Activated T-helper 17 cell treated with anti-CD3 and anti-CD28 coated beads, Interleukin-2, amount 50 U/mL, for 72 hours (primary cell): Measurements from ENCODE around the gene GLMP. TPM values are rescaled to one million over a fixed set of nuclear protein-coding genes. Genes with fewer than 3 reads are reported as not detected.

Experiments
- ATAC-seq: fragments of 150-1000 bp; cut with Tn5 transposase; replicated peaks from 2 replicates; pipeline ENCODE4 v1.10.0; 2021; ENCODE audit warnings: mild to moderate bottlenecking, moderate library complexity
- H3K27ac Mint-ChIP-seq: one replicate; pipeline ENCODE4 v1.8.0; 2022; ENCODE audit warnings: mixed read lengths
- H3K27me3 Mint-ChIP-seq: one replicate; pipeline ENCODE4 v1.8.0; 2022; ENCODE audit warnings: mixed read lengths
- H3K36me3 Mint-ChIP-seq: one replicate; pipeline ENCODE4 v1.8.0; 2022; ENCODE audit warnings: low read depth, mild to moderate bottlenecking, mixed read lengths
- H3K4me1 Mint-ChIP-seq: one replicate; pipeline ENCODE4 v1.8.0; 2022; ENCODE audit warnings: mixed read lengths
- H3K4me3 Mint-ChIP-seq: one replicate; pipeline ENCODE4 v1.8.0; 2022; ENCODE audit warnings: mild to moderate bottlenecking, mixed read lengths
- H3K9me3 Mint-ChIP-seq: one replicate; pipeline ENCODE4 v1.8.0; 2022; ENCODE audit warnings: mixed read lengths
- total RNA-seq, 2 donors: library from RNA; stranded (reverse); gene quantifications; one replicate each; pipeline ENCODE4 v1.2.3, GENCODE V29; 2022

GLMP gene
- total RNA-seq, 2 donors from 2014 or later = 18.3 to 19.1 TPM

DNA sequence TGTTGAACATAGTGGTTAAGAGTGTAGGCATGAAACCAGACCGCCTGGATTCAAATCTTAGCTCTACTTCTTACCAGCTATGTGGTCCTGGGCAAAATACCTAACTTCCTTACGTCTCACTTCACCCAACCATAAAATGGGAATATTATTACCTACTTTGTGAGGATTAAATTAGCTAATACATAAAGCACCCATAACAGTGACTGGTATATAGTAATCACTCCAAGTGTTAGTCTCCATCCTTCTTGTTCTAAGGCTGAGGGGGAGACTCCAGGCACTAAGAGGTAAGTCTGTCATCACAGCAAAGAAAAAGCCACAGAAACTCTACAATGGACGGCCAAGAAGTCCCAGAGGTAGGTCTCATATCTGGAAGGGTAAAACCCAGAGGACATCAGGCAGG, 15.6 kb downstream of the GLMP start:
- peak overlapping the region; percentile 100 for H3K4me3 Mint-ChIP-seq
- H3K27ac Mint-ChIP-seq = peak overlapping the region; percentile 11
- ATAC-seq = no peak
- no peaks in the 10 kb centered on the region for H3K9me3 Mint-ChIP-seq
- peaks cover 81% of the 10 kb centered on the region for H3K36me3 Mint-ChIP-seq
- H3K4me1 Mint-ChIP-seq = peaks cover 23% of the 10 kb centered on the region
- H3K27me3 Mint-ChIP-seq = no peaks in the 10 kb centered on the region

DNA sequence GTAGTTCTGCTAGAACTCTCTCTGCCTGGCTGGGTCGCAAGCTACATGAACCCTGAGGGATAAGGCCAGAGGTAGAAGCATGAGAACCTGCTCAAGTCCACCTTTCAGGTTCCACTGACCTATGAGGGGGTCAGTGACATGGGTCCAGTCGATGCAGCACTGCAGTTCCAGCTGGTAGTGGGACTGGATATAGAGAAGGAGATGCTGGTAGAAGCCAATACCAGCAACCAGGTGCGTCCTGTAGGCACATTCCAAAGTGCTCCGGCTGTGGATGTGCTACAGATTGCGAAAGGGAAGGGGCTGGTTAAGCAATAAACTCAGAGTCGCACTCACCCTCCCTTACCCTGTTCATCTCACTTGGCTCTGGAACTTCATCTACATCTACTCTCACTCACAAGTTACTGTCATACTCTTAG, 18.5 kb downstream of the GLMP start:
- Mint-ChIP-seq H3K27me3 (no peaks in the 10 kb centered on the region), H3K36me3 (peaks cover 99% of the 10 kb centered on the region), H3K9me3 (no peaks in the 10 kb centered on the region), H3K27ac (no peak overlapping the region), H3K4me1 (peaks cover 14% of the 10 kb centered on the region), H3K4me3 (no peak overlapping the region)
- no peak for ATAC-seq

DNA sequence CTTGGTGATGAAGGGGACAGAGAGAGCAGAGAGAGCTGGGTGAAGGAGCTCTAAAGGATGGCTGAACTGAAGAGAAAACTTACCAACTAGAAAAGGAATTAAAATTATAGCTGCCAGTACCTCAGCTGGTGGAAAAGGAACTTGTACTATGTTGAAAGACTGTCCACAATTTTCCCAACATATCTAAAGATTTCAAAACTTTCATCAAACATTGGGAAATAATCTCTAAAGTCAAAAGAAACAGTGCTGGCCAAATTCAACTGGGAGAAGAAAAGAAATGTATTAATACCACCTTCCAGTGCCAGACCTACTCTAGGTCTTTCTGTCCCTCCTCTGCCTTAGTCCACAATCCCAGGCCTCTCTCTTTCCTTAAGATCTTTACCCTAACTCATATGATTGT, 18.9 kb downstream of the GLMP start:
- H3K36me3 Mint-ChIP-seq = peaks cover 99% of the 10 kb centered on the region
- H3K9me3 Mint-ChIP-seq = no peaks in the 10 kb centered on the region
- no peak for ATAC-seq
- H3K4me1 Mint-ChIP-seq = peaks cover 14% of the 10 kb centered on the region
- no peak overlapping the region for H3K4me3 Mint-ChIP-seq
- H3K27me3 Mint-ChIP-seq = no peaks in the 10 kb centered on the region
- H3K27ac Mint-ChIP-seq = no peak overlapping the region

DNA sequence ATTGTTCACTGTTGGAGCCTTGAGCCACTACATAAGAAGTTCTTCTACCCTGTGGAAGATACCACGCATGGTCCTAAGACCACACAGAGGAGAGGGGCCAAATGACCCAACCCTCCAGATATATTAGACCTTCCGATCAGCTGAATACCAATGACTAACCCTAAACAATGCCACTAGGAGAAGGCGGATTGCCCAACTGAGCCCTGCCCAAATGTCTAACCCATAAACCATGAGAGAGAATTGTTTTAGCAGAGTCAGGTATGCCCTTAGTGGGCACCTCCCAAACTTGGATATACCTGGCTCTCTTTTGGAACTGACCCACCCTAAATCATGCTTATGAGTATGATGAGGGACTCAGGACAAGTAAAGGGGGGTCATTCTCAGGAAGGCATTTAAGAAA, 25.2 kb downstream of the GLMP start:
- no peak overlapping the region for H3K4me3 Mint-ChIP-seq
- H3K27me3 Mint-ChIP-seq = no peaks in the 10 kb centered on the region
- no peaks in the 10 kb centered on the region for H3K4me1 Mint-ChIP-seq
- peaks cover 100% of the 10 kb centered on the region for H3K36me3 Mint-ChIP-seq
- ATAC-seq = no peak
- H3K9me3 Mint-ChIP-seq = no peaks in the 10 kb centered on the region
- H3K27ac Mint-ChIP-seq = no peak overlapping the region

DNA sequence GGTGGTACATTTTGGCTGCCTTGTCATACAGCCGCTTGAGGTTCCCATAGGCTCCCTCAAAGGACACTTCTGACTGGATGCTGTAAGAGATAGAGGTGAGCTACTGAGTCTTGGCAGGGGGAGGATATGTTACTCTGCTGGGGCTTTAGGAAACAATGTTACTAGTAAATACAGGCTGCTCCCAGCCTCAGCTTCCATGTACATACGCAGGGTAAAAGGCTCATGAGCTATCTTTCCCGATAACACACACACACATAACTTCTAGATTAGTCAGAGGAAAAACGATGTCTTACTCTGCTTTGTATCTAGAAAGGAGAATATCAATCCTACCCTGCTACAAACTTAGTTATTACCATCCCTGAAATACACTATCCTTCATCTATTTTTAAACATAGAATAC, 27.1 kb downstream of the GLMP start:
- no peaks in the 10 kb centered on the region for H3K4me1 Mint-ChIP-seq
- no peak overlapping the region for H3K4me3 Mint-ChIP-seq
- no peaks in the 10 kb centered on the region for H3K27me3 Mint-ChIP-seq
- H3K27ac Mint-ChIP-seq = no peak overlapping the region
- ATAC-seq = no peak
- no peaks in the 10 kb centered on the region for H3K9me3 Mint-ChIP-seq
- peaks cover 100% of the 10 kb centered on the region for H3K36me3 Mint-ChIP-seq

DNA sequence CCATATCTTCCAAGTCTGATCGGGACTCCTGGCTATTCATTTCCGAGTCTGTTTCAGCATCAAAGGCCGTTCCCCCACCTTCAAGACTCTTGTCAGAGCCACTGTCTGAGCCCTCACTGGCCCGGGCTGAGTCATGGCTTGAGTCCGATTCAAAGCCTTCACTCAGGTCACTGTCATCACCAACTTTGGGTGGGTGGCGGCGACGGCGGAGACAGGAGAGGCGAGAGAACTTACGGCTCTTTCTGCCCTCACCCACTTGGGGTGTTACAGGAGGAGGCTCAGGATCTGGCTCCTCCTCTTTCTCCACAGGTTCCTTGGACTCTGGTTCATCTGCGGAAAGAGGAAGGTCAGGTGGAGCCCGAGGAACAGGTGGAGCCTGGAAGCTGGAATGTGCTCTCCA, 29.4 kb downstream of the GLMP start:
- peaks cover 2% of the 10 kb centered on the region for H3K4me1 Mint-ChIP-seq
- ATAC-seq = no peak
- no peaks in the 10 kb centered on the region for H3K9me3 Mint-ChIP-seq
- H3K27me3 Mint-ChIP-seq = no peaks in the 10 kb centered on the region
- no peak overlapping the region for H3K27ac Mint-ChIP-seq
- no peak overlapping the region for H3K4me3 Mint-ChIP-seq
- peaks cover 100% of the 10 kb centered on the region for H3K36me3 Mint-ChIP-seq

DNA sequence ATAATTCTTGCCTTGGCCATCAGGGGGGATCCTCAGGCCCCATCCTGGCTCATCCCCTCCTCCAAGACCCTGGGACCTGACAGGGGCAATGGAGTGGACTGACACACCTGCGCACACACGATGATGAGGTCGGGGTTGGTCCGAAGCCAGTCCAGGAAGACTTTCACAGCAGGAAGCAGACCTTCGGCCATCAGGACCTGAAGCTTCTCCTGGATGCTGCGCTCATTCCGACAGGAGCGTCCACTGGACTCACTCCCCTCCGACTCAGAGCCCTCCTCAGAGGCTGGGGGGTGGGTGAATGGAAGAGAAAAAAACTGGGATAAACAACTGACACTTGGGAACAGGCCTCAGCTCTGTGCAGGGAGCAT, 32.2 kb downstream of the GLMP start:
- H3K27me3 Mint-ChIP-seq = no peaks in the 10 kb centered on the region
- H3K4me1 Mint-ChIP-seq = peaks cover 4% of the 10 kb centered on the region
- no peaks in the 10 kb centered on the region for H3K9me3 Mint-ChIP-seq
- H3K36me3 Mint-ChIP-seq = peaks cover 100% of the 10 kb centered on the region
- no peak overlapping the region for H3K4me3 Mint-ChIP-seq
- no peak for ATAC-seq
- H3K27ac Mint-ChIP-seq = peak overlapping the region; percentile 14

DNA sequence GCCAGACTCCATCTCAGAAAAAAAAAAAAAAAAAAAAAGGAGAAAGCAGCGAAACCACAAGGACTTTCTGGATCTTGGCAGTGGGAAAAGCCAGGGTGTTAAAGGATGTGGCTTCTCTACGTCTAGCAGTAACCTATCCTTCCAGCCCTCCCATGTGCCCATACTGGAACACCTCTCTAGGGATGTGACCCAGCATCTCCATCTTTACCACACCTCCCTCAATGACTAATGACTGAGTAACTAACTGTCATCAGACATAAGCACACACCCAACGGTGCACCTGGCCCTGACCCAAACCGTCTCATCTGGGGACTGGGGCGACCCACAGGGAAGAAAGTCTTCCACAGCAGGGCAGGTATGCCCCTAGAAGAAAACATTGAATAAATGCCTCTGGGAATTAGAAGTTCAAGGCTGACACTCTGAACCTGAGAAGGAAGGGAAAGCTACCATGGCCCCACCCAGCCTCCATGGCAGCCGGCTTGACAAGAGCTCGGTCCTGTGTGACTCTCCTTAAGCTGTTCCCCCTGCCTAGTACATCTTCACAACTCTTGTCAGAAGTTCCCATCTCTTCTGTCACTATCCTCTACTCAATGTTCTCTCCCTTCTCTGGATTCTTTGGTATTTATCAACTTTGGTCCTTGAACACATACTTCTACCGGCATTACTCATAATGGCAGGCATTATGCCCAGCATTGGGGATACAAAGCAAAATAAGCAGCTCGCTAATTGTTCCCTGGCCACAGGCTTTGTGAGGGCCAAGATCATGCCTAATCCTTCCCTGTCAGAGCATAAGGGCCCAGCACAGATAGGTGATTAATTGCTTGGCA, 32.8 kb downstream of the GLMP start:
- Mint-ChIP-seq H3K27ac (peak overlapping the region; percentile 14), H3K9me3 (no peaks in the 10 kb centered on the region), H3K4me1 (peaks cover 4% of the 10 kb centered on the region), H3K27me3 (no peaks in the 10 kb centered on the region), H3K36me3 (peaks cover 100% of the 10 kb centered on the region), H3K4me3 (no peak overlapping the region)
- peak; percentile 93 for ATAC-seq

DNA sequence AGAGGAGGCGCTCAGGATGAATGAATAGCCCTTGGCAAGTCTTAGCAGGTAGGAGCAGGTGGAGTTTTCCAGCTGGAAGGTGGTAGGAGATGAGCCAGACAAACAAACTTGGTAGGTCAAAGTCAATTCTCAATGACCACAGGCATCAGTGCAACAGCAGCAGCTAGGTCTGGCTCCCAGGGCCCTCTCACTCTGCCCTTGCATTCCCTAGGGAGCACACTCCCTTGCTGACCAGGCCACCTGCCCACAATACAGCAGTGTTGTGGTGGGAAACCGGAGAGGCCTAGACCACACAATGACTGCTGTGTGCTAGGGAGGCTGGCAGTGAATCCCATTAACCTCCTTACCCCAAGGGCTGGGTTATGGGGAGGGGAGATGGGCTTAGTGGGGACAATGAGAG, 34.6 kb downstream of the GLMP start:
- ATAC-seq = no peak
- no peaks in the 10 kb centered on the region for H3K9me3 Mint-ChIP-seq
- H3K36me3 Mint-ChIP-seq = peaks cover 100% of the 10 kb centered on the region
- peak overlapping the region; percentile 84 for H3K27ac Mint-ChIP-seq
- H3K4me3 Mint-ChIP-seq = no peak overlapping the region
- peaks cover 4% of the 10 kb centered on the region for H3K4me1 Mint-ChIP-seq
- H3K27me3 Mint-ChIP-seq = no peaks in the 10 kb centered on the region

DNA sequence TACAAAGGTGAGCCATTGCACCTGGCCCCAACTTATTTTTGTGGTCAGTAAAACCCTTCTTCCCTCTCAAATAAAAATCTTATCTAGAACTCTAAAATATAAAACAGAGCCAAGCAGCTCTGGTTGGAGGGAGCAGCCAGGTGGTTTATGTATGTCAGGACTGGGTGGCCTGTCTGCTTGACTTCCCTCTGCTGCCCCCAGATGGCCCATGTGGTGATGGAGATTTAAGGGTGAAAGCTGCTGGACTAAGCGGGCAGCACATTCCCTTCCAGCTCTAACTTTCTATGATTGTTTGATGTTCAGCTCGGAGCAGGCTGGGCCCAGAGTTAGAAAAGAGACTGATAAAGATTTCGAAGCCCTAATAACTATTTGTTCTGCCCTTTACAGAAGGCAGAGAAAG, 35.7 kb downstream of the GLMP start:
- peak overlapping the region; percentile 84 for H3K27ac Mint-ChIP-seq
- H3K9me3 Mint-ChIP-seq = no peaks in the 10 kb centered on the region
- peaks cover 93% of the 10 kb centered on the region for H3K36me3 Mint-ChIP-seq
- peaks cover 4% of the 10 kb centered on the region for H3K4me1 Mint-ChIP-seq
- no peaks in the 10 kb centered on the region for H3K27me3 Mint-ChIP-seq
- no peak for ATAC-seq
- no peak overlapping the region for H3K4me3 Mint-ChIP-seq

DNA sequence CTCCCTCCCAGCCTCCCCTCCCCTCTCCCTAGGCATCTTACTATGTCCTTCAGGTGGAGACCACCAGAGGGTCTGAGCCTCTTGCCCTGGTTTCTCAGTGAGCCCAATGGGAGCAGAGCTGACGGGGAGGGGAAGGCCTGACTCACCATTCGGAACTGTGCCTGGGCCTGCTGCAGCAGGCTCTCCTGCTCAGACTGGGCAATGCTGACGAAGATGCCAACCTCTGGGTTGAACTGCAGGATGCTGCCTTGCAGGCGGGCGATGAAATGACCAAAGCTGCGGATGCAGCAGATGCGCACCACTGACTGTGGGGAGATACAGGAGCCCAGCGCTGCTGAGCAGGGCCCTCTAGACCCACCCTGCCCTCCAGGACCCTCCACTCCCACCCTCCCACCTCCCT, 36.6 kb downstream of the GLMP start:
- Mint-ChIP-seq H3K27me3 (no peaks in the 10 kb centered on the region), H3K4me3 (no peak overlapping the region), H3K9me3 (no peaks in the 10 kb centered on the region), H3K4me1 (peaks cover 7% of the 10 kb centered on the region), H3K36me3 (peaks cover 91% of the 10 kb centered on the region), H3K27ac (no peak overlapping the region)
- ATAC-seq = no peak

DNA sequence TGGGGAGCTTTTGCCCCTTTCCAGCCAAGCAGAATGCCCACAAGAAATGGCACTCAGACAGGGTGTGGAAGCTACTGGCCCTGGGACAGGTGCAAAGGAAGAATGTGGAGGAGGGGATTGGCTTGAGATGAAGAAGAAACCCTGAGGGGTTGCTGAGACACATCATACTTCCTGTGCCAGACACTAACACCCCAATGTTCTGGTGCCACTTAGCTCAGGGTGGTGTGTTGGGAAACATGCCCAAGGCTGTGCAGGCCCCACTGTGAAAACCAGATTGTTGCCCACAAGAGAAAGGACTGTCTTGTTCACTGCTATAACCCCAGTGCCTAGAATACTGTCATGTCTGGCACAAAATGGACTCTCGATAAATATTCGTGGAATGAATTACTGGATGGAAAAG, 37.8 kb downstream of the GLMP start:
- ATAC-seq = no peak
- no peak overlapping the region for H3K4me3 Mint-ChIP-seq
- no peak overlapping the region for H3K27ac Mint-ChIP-seq
- H3K4me1 Mint-ChIP-seq = peaks cover 12% of the 10 kb centered on the region
- H3K9me3 Mint-ChIP-seq = no peaks in the 10 kb centered on the region
- peaks cover 91% of the 10 kb centered on the region for H3K36me3 Mint-ChIP-seq
- no peaks in the 10 kb centered on the region for H3K27me3 Mint-ChIP-seq

DNA sequence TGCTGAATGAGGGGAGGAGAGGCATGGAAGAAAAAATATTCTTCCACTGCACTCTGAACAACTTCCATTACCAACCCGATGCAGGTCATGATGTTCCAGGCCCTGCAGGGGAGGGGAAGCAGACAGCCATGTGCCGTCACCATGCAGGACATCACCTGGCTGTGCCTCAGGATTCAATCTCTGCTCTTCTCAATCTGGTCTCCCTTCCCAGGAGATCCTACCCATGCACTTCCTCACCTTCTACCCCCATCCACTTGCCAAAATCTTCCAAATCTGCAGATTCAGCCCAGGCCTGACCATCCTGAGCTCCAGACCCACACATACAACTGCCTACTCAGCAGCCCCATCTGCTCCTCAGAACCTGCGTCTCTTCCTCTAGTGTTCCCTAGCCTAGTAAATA, 41.8 kb downstream of the GLMP start:
- ATAC-seq = no peak
- H3K27ac Mint-ChIP-seq = peak overlapping the region; percentile 88
- peaks cover 76% of the 10 kb centered on the region for H3K36me3 Mint-ChIP-seq
- no peak overlapping the region for H3K4me3 Mint-ChIP-seq
- no peaks in the 10 kb centered on the region for H3K9me3 Mint-ChIP-seq
- peaks cover 11% of the 10 kb centered on the region for H3K4me1 Mint-ChIP-seq
- H3K27me3 Mint-ChIP-seq = no peaks in the 10 kb centered on the region

DNA sequence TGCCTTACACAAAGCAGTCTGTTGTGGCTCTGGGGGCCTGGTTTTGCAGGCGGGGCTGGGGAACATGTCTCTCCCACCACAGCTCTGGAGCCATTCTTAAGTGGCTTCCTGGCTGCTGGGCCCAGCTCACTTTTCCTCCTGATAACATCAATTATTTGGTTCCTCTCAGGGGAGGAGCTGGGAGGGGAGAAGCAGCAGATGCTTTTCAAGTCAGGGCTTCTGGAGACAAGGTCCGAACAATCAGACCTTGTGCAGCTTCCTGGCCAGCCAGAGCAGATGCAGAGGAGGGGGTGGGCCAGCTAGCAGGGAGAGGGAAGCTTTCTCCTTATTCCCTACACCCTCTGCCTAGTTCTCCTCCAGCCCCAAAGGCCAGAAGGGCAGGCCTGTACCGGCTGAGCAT, 44.0 kb downstream of the GLMP start:
- Mint-ChIP-seq H3K36me3 (peaks cover 55% of the 10 kb centered on the region), H3K27ac (no peak overlapping the region), H3K4me3 (no peak overlapping the region), H3K27me3 (no peaks in the 10 kb centered on the region), H3K9me3 (no peaks in the 10 kb centered on the region), H3K4me1 (peaks cover 11% of the 10 kb centered on the region)
- ATAC-seq = no peak

DNA sequence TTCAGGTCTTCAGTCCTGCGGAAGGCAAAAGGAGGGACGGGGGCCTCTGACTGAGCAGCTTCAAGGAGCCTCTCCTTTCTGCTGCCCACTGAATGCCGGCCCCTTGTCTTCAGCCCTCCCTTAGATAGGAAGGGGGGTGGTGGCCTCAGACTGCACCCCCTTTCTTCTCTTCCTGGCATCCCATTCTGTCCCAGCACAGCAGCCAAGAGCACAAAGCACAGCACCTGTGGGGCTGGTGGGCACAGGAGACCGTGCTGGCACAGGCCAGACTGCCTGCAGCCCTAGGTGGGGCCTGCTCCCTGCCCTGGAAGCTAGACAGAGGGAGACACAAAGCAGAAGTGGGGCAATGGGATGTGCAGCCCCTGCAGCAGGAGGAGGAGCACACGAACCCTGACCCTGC, 45.9 kb downstream of the GLMP start:
- ATAC-seq = no peak
- peaks cover 44% of the 10 kb centered on the region for H3K36me3 Mint-ChIP-seq
- H3K27ac Mint-ChIP-seq = no peak overlapping the region
- H3K4me1 Mint-ChIP-seq = peaks cover 23% of the 10 kb centered on the region
- no peaks in the 10 kb centered on the region for H3K9me3 Mint-ChIP-seq
- H3K4me3 Mint-ChIP-seq = no peak overlapping the region
- no peaks in the 10 kb centered on the region for H3K27me3 Mint-ChIP-seq

DNA sequence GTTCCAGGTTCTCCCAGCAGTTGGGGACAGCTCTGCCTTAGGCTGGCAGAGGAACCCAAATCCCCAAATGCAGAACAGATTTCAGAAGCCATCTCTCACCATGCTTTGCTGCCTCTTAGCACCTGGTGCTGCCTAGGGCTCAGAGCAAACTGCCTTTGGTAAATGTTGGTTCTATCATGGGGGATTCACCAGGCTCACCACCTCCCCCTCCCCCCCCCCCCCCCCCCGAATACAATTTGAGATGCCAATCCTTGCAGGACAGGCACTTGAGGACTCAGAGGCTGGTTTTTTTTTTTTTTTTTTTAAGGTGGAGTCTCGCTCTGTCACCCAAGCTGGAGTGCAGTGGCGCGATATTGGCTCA, 47.2 kb downstream of the GLMP start:
- Mint-ChIP-seq H3K4me1 (peaks cover 18% of the 10 kb centered on the region), H3K9me3 (no peaks in the 10 kb centered on the region), H3K36me3 (peaks cover 31% of the 10 kb centered on the region), H3K27ac (no peak overlapping the region), H3K27me3 (no peaks in the 10 kb centered on the region), H3K4me3 (no peak overlapping the region)
- ATAC-seq = no peak
